GM18873 (cell line): ENCODE results near the gene CBARP.
"Not testable (repeated sequence)": the region's sequence is repeated elsewhere in the genome, so short reads cannot be mapped to it uniquely, and the experiment has no call there.

Experiments
- ATAC-seq: cut with Tn5 transposase; IDR thresholded peaks from one replicate; pipeline ENCODE4 v1.9.1; 2021; ENCODE audit warnings: mild to moderate bottlenecking, moderate library complexity, moderate number of reproducible peaks; ENCODE audit not compliant: unreplicated experiment, low FRiP score

CBARP gene

GRCh38 chr19:1254530-1255185, 16.9 kb upstream of the CBARP start:
- no peak for ATAC-seq

- no peak for ATAC-seq
Measured at GRCh38 chr19:1254081-1254527, 16.3 kb upstream of the CBARP start.

- no peak for ATAC-seq
Measured at GRCh38 chr19:1253514-1254080, 15.8 kb upstream of the CBARP start.

- ATAC-seq: no peak
Measured at GRCh38 chr19:1252821-1253513, 15.2 kb upstream of the CBARP start.

- ATAC-seq: no peak
Measured at GRCh38 chr19:1252221-1252820, 14.5 kb upstream of the CBARP start.

- no peak for ATAC-seq
Measured at GRCh38 chr19:1251330-1252220, 13.8 kb upstream of the CBARP start.

- ATAC-seq: no peak
Measured at GRCh38 chr19:1250437-1251260, 12.8 kb upstream of the CBARP start.

- ATAC-seq: no peak
Measured at GRCh38 chr19:1249990-1250436, 12.2 kb upstream of the CBARP start.

GRCh38 chr19:1249298-1249989, 11.6 kb upstream of the CBARP start:
- ATAC-seq: peak; percentile 49

- peak; percentile 9 for ATAC-seq
Measured at GRCh38 chr19:1248786-1249297, 11.0 kb upstream of the CBARP start.

GRCh38 chr19:1248139-1248785, 10.5 kb upstream of the CBARP start, which contains the start of gene MIDN:
Gene MIDN, plus strand, starts transcription at chr19:1248583. Its CDS starts 1,714 bp downstream, at chr19:1250297.
- peak; percentile 5 for ATAC-seq

- ATAC-seq: no peak
Measured at GRCh38 chr19:1247748-1248138, 9.9 kb upstream of the CBARP start.

GRCh38 chr19:1246265-1247087, 8.7 kb upstream of the CBARP start:
- not testable (repeated sequence) for ATAC-seq

- ATAC-seq: no peak
Measured at GRCh38 chr19:1245494-1246264, 7.9 kb upstream of the CBARP start.

- no peak for ATAC-seq
Measured at GRCh38 chr19:1244693-1245451, 7.1 kb upstream of the CBARP start.
